Left ventricle myocardium superior (tissue), 1 donor: ENCODE data around the gene GALNT18. TPM values are rescaled to one million over a fixed set of nuclear protein-coding genes. Genes with fewer than 3 reads are reported as not detected.
A peak's percentile ranks its signal among the peaks of the same experiment; 100 is the strongest.

Source experiments
- ATAC-seq: fragments of 200-7000 bp; cut with Tn5 transposase; one replicate; pipeline ENCODE4 v1.9.1; 2020; ENCODE audit warnings: mild to moderate bottlenecking, moderate library complexity
- DNase-seq: peaks from one replicate; pipeline ENCODE4 v3.0.0-alpha.2; 2020
- intact Hi-C: fragments of 100-400 bp; cut with micrococcal nuclease; formaldehyde crosslinking; loops from one replicate; pipeline ENCODE4 v1.11.0; 2022
- total RNA-seq: library from RNA; stranded (reverse); fragmentation: NEBNext Ultra II Directional; extraction: Animal tissue kit (Norgen Biotek cat#: 25700); gene quantifications from one replicate; pipeline ENCODE4 v1.2.1, GENCODE V29; 2021
- donor health status: DM: no; HTN: yes; CAD: no; lungs with severe emphysema.

The GALNT18 gene
- total RNA-seq, 1 donor from 2014 or later: 25.3 TPM

DNA sequence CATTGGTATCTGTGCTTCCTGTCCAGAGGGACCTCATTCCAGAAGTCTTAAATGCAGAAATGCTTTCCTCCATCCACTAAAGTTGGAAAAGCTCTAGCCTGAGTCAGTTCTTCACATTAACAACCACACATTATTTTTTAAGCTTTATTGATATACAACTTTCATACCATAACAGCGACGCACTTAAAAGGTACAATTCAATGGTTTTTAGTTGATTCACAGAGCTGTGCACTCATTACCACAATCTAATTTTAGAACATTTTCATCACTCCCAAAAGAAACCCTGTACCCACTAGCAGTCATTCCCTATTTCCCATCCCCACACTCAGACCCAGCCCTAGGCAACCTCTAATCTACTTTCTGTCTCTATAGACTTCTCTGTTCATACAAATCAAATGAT is 27.6 kb downstream of the GALNT18 start:
- intact Hi-C loops: no loop called here

DNA sequence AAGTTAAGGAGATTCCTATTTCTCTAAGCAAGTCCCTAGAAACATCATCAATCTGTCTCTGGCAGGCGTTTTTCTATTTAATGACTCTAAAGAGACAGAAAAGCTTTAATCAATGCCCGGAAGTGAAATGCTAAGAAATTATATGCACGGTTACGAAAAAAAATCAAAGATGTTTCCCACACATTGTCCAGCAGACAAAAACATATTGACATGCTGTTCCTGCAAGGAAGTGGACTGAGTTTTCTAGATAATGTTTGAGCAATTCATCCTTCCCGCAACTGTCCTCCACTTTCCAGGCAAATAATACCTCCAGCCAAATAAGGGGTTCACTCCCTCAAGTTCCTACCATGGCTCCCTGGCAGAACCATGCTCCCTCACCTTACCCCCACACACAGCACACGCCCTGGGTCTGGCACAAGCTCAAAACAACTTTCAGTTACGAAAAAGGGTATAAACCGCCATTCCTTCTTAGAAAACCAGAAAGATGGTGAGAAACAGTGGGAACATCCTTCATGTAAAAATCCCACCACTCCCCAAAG is 29.6 kb downstream of the GALNT18 start:
- no peak for DNase-seq
- no peak for ATAC-seq
- intact Hi-C loops: no loop called here

More for the DNA sequence above, 27.6 kb downstream of the GALNT18 start:
- no peak for DNase-seq
- ATAC-seq: no peak

DNA sequence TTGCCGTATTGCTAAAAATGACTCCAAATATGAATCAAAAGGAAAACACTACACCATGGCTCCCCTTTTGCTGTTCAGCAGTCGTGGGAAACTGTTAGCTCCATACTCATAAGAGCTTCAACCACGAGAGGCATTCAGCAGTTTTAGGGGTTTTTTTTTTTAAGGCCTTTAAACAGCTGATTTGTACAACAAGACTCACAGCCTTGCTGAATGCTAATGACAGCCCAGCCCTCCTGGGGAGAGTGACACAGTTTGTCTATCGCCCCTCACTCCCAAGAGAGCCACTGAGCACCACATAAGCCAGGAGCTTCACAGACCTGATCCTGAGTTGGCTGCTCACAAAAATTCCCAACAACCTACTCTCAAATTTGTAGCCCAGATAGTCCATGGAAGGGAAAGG is 32.4 kb downstream of the GALNT18 start:
- intact Hi-C loops: no loop called here
- DNase-seq: no peak
- no peak for ATAC-seq

DNA sequence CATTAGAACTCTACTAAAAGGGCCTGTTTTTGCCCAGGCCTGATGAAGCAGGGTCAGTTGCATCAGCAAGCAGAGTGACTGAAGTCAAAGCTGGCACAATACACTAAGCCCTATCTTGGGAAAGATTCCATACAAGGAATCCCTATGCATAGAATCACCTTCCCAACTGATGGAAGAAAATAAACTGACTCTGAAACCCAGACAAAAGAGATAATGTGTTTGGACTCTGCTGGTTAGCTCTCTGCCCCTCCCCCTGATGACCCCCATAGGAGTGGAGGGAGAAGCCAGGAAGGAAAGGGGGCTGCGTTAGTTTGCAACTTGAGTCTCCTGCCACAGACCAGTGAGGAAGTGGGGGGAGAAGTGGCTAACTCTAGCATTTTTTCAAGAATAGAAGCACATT is 32.9 kb downstream of the GALNT18 start:
- DNase-seq: no peak
- ATAC-seq: no peak
- intact Hi-C loops: no loop called here

DNA sequence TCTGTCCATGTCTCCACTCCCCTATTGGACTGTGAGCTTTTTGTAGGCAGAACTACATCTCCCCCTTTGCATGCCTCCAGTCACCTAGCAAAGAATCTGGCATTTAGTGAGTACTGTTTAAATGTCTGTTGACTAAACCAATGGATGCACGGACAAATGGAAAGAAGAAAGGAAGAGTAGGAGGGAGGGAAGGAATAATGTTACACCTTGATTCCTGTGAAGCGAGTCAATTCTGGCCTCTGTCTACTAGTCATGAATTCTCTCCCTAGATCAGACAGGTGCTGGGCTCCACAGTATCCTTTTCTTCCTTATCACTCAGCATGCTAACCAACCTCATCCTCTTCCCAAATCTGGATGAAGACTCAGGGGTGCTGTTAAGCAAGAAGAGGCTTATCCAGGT is 33.6 kb downstream of the GALNT18 start:
- ATAC-seq (no peak), DNase-seq (no peak)
- intact Hi-C loops: no loop called here

DNA sequence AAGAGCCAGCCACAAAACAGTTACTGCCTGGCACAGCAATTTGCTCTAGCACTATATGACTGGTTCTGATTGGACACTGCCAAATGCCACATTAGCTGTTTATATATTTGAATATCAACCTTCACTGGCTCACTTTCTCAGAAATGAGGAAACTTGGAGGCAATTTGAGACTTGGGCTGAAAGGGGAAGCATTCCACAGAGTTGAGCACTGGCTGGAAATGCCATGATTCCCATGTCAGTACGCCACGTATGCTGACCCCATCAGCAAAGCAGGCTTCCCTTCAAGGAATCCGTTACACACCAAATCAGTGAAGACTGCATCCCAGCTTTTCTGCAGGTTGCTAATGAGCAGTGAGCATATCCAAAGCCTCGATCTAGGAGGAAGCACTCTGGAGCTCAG is 34.7 kb downstream of the GALNT18 start:
- DNase-seq: no peak
- intact Hi-C loops: no loop called here
- ATAC-seq: no peak

DNA sequence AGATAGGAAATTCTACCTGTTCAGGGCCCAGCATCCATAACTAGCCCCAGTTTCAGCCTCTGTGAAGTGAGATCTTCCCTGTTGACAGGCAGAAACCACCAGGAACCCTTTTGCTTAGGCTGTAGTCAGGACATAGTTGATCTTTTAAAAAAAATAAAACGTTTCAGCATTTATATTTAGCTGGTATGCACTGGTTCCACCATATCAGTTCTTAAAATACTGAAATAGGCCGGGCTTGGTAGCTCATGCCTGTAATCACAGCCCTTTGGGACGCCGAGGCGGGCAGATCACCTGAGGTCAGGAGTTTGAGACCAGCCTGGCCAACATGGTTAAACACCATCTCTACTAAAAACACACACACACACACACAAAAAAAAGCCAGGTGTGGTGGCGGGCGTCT is 35.3 kb downstream of the GALNT18 start:
- ATAC-seq (peak; percentile 64), DNase-seq (peak; percentile 41)
- intact Hi-C loops: no loop called here

DNA sequence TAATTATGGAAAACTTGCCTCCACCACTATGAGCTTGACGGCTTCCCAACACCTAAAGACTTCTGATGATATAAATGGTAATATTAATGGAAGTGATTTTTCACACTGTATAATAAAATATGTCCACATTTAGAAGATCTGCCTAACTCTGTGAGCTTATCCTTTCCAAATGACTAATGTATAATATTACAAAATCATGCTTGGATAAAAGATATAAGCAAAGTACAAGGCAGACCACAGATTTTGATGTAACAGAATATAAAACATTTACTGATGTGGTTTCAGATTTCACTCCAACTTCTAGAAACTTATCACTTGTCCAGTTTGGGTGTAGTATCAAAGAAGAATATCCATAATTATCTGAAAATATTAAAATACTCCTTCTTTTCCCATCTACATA is 36.9 kb downstream of the GALNT18 start:
- no peak for DNase-seq
- ATAC-seq: no peak
- intact Hi-C loops: no loop called here

DNA sequence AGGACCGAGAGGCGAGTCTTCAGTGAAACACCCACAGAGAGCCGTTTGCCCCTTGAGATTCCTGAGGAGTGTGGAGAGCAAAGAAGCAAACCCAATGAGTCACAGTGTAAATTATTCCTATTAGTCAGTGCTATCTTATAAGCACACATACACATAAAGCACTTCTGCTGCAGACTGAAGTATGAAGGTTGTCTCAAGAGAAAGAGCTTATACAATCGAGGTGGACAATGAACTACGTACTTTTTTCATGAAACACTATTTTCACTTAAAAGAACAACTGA is 37.3 kb downstream of the GALNT18 start:
- no peak for DNase-seq
- intact Hi-C loops: no loop called here
- ATAC-seq: no peak

DNA sequence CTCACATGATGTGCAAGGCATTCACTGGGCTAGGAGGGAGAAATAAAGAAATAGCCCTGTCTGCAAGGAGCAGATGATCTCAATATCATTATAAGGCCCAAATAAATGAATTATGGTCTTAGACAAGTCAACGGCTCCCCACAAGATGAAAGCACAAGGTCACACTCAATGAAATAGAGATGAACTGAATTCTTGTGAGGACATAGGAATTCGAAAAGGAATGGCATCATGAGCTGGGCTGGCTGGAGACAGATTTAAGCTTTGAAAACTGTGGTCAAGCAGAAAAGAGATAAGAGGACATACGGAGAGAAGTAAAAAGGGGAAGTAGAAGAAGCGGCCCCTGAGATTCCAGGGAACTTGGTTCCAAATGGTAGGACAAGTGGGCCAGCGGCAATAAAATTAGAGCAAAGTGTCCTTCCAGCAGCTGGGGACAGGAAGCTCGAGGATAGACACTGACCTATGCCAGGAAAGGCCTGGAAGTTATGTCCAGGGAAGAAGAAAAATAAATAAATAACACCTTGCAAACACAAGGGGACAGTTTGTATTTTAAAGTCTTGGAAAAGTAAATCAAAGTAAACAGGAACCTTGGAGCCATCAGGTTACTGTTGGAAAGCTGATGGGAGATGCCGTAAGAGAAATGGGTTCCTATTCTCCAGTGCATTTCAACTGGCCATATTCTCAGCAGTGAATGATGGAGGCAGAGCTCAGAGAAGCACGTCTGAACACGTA is 37.8 kb downstream of the GALNT18 start:
- intact Hi-C loops: no loop called here
- DNase-seq: no peak
- no peak for ATAC-seq

DNA sequence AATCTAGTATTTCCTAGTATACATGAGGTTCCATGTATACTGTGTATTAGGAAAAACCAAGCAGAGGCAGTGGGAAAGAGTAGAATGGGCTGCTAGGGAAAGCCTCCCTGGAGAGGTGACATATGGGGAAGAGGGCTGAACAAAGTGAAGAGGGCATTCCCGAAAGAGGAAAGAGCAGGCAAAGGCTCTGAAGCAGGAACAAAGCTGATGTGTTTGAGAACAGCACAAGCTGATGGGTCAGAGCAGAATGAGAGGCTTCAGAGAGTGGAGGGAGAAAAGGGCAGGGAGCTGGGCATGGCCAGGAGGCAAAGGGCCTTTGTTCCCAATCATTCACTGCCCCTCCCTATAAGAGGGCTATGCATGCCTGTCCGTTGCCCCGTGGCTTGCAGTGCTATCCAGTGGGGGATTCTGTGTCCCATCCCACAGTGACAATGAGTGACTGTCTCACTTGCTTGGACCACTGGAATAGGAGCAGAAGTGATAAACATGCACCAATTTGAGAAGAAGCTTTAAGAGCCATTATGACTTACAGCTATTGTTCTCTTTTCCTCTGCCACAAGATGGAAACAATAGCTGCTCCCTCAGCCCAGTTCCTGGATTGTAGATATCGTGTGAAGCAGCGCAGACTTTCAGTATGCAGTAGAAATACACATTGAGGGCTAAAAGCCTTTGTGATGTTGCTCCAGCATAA is 39.6 kb downstream of the GALNT18 start:
- ATAC-seq (peak; percentile 10), DNase-seq (no peak)
- intact Hi-C loops: no loop called here

DNA sequence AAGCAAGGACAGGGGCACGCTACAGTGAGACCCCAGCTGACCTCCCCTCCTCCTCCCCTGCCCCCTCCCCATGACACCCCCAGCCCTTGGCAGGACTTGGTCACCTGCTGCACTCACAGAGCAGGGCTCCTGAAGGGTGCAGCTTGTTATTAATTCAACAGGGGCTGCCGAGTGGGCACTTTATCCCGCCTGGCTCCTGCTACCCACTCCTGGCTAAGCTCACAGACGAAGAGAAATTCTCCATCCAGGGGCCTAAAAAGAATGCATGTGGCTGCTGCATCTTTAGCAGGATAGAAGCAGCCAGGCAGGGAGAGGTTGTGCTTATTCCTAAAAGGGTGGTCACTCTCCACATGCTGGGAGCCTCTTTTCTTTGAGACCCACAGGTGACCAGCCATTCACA is 40.3 kb downstream of the GALNT18 start:
- ATAC-seq (no peak), DNase-seq (no peak)
- intact Hi-C loops: no loop called here

DNA sequence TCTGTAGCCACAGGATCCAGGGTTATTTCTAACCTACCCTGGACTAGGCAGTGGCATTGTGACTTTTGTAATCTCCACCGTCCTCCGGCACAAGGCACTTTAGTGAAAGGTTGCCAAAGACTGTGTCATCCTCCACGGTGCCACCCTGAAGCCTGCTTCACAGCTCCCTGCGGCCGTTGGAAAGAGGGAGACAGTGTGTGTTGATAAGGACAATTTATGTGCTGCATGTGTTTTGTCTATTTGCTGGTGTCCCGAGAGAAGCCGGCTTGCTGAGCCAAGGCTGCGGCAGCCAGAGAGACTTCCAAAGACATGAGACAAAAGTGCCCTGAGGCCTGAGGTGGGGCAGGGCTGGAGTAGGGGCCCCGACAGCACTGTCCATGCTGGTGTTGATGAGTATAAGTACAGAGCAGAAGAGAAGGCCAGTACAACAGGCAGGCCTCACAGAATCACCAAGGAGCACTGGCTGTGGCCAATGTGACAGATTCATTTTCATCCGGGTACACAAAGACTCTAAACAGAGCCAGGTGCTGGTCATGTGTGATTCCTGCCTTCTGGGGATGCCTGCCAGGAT is 40.9 kb downstream of the GALNT18 start:
- intact Hi-C loops: no loop called here
- ATAC-seq (peak; percentile 80), DNase-seq (peak; percentile 45)

DNA sequence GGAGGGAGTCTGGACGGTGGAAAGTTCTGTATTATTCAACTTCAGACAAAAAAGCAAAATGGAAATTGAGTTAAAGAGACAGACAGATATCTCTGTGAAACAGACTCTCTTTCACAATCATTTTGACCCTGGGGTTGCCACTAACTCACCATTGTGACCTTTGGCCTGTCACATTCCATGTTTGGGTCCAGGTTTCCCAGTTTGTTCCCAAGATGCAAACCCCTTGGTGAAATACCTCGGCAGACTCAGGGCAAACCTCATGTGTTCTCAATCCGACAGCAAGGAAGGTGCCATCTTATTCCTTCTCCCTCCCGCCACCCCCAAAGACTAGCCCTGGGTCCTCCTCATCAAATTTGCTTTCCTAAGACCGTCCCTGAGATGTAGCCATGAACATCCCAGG is 41.8 kb downstream of the GALNT18 start:
- intact Hi-C loops: no loop called here
- DNase-seq (no peak), ATAC-seq (no peak)

DNA sequence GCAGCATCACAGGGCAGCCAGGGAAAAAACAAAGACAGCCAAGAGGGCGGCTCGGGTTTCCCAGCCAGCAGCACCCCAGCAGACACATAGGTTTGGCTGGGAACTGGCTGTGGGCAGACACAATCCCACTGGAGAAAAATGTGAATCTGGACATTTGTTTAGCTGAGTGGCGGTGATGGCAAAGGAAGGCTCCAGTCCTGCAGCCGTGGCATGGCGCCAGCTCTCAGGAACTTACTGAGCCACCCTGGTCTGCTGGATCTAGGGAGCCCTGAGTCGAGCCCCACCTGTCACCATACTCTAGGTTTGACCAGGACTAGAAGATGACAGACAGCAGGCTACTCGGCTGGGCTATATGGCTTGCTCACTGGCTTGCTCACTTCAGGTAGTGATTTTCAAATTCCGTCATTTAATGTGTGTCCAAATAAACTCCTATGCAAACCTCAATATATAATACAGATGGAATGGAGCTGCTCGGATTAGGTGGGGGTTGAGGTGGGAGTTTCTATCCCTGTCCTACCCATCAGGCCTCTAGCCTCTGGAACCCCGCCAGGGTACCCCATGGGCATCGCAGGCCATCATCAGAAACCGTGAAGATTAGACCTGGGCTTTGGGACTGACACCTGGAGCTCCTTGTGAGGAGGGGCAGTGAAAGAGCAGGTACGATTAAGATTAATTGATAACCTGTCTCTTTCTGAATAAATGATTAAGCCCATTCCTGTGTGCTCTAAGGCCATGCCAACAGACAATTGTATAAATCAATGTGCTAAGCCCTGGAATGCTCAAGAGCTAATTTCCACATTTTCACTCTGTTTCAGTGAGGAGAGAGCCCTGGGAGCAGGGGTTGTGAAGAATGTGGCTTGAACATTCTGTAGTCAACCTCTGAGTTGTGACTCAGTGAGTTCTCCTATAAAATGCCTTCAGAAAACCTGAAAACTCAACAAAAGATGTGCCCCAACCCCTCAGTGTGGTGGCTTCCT is 42.5 kb downstream of the GALNT18 start:
- intact Hi-C loops: no loop called here
- DNase-seq (peak; percentile 70), ATAC-seq (no peak)

DNA sequence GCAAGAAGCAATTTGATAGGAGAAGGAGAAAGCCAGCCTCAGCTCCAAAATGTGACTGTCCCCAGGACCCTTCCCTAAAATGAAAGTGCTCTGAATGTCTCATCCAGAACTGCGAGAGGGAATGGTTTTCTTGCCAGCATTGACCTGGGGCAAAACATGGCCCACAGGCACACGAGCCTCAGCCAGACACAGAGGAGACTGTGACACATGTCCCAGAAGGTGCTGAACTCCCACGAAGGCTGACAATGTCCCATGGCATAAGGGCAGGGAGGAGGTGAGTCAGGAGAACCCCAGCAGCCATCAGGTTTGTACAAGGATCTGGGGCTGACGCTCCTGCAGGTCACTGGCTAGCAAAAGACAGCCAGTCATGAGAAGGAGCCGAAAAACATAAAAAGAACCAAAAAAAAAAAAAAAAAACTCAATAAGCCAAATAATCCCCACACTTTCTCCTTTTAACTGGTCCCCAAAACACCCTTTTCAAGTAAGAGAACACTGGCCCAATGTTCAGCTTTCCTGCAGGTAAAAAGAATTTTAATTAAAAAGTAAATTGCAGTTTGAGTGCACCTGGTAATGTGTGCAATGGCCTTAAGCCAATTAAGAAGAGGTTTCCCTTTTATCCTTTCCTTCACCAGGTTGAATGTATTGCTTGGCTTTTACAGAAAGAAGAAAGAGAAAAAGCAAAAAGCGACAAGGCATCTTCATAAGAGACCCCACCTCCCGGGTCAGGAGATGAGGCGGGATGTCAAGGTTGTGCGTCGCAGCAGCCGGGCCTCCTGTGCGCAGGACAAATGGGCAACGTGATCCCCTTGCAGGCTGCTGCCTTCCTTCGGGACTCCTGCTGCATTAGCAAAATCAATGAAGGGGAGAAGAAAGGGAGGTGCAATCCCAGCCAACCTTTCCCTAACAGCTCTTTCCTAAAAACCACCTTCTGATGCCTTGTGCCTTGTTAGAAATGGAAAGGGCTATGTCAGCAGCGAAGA is 43.6 kb downstream of the GALNT18 start:
- intact Hi-C loops: no loop called here
- DNase-seq (no peak), ATAC-seq (no peak)

DNA sequence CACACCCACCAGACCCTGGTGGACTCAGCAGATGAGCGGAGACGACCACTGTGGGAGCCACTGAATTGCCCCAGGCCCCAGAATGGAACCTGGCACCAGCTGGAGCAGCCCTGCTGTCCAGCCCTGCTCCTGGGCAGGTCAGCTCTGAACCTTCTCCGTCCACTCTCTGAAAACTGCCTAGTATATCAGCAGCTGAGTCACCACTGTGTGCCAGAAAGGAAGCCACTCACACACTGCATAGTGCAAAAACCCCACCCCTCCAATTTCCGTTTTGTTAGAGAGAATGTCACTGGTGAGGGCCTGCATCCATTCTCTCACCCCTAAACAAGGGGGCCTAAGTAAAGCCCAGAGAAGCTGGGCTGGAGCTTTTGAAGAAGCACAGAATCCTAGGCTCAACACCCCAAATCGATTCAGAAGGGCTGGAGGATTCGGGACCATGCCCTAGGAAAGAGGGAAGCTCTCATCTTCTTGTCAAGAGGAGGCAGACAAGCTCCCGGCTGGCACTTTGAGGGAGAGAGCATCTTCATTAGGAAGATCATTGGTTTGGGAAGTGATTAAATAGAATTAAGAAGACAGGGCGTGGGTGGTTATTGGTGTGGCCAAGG is 44.5 kb downstream of the GALNT18 start:
- intact Hi-C loops: no loop called here
- ATAC-seq (peak; percentile 13), DNase-seq (no peak)
